ENCODE measurements around the gene GSDME.

GRCh38 chr7:24709051-24709450 lies 48.2 kb downstream of the GSDME start:
- no peak for TF ChIP-seq CTCF (IDR thresholded peaks at IDR 0.05)
- TF ChIP-seq PBX3 (IDR thresholded peaks at IDR 0.05) = no peak
- no peak for TF ChIP-seq FOXS1 (CRISPR knock-in tag; IDR thresholded peaks at IDR 0.05)
- no peak for TF ChIP-seq POLR2A (IDR thresholded peaks at IDR 0.05; ENCODE audit: low read length)
- TF ChIP-seq ELK1 (IDR thresholded peaks at IDR 0.05; ENCODE audit: low read depth, low read length) = no peak
- TF ChIP-seq, protein P1, sequence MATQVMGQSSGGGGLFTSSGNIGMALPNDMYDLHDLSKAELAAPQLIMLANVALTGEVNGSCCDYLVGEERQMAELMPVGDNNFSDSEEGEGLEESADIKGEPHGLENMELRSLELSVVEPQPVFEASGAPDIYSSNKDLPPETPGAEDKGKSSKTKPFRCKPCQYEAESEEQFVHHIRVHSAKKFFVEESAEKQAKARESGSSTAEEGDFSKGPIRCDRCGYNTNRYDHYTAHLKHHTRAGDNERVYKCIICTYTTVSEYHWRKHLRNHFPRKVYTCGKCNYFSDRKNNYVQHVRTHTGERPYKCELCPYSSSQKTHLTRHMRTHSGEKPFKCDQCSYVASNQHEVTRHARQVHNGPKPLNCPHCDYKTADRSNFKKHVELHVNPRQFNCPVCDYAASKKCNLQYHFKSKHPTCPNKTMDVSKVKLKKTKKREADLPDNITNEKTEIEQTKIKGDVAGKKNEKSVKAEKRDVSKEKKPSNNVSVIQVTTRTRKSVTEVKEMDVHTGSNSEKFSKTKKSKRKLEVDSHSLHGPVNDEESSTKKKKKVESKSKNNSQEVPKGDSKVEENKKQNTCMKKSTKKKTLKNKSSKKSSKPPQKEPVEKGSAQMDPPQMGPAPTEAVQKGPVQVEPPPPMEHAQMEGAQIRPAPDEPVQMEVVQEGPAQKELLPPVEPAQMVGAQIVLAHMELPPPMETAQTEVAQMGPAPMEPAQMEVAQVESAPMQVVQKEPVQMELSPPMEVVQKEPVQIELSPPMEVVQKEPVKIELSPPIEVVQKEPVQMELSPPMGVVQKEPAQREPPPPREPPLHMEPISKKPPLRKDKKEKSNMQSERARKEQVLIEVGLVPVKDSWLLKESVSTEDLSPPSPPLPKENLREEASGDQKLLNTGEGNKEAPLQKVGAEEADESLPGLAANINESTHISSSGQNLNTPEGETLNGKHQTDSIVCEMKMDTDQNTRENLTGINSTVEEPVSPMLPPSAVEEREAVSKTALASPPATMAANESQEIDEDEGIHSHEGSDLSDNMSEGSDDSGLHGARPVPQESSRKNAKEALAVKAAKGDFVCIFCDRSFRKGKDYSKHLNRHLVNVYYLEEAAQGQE (IDR thresholded peaks at IDR 0.05) = no peak
